ENCODE data around the gene ZNF681.
"Not testable (repeated sequence)": the region's sequence is repeated elsewhere in the genome, so short reads cannot be mapped to it uniquely, and the experiment has no call there.

The ZNF681 gene

GRCh38 chr19:23766951-23767350 is 8.3 kb upstream of the ZNF681 start:
- Mint-ChIP-seq H3K4me1 (ENCODE audit: low read depth) (peaks cover 6% of the 10 kb centered on the region), H3K9me3 (peaks cover 35% of the 10 kb centered on the region), H3K27ac (no peak overlapping the region), H3K36me3 (ENCODE audit: low read depth) (peaks cover 19% of the 10 kb centered on the region), H3K27me3 (ENCODE audit: low read depth) (no peaks in the 10 kb centered on the region), H3K4me3 (no peak overlapping the region)

GRCh38 chr19:23764781-23765180 is 6.1 kb upstream of the ZNF681 start:
- Mint-ChIP-seq H3K27ac (no peak overlapping the region), H3K9me3 (peaks cover 24% of the 10 kb centered on the region), H3K4me1 (ENCODE audit: low read depth) (peaks cover 10% of the 10 kb centered on the region), H3K36me3 (ENCODE audit: low read depth) (peaks cover 8% of the 10 kb centered on the region), H3K4me3 (no peak overlapping the region), H3K27me3 (ENCODE audit: low read depth) (no peaks in the 10 kb centered on the region)

DNA sequence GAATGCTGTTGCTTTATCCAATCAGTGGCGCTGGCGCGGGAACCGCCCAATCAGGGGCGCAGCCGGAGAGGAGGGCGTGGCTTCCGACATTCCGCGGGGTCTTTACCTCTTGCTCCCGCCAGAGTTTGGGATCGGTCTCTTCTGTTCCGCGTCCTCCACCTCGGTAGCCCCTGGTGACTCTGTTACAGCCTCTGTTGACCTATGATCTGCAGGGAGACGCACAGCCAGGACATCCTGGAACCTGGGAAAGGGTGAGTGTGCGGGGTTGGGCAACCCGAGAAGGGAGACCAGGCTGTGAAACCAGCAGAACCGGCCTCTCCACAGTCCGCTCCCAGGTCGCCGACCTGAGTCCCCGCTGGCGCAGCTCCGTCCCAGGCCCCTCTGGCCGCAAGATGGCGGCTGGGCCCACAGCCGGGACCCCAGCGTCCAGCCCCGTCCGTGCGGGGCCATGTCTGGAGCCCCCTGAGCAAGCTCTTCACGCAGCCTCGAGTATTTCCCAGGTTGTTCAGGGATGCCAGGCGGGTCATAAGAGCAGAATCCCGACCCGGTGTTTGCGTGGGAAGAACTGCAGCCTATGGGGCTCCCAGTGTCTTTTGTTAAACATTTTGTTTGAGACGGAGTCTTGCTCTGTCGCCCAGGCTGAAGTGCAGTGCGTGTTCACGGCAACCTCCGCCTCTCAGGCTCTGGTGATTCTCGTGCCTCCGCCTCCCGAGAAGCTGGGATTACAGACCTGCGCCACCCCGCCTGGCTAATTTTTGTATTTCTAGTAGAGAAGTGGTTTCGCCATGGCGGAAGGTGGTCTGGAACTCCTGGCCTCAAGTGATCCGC is 4.4 kb upstream of the ZNF681 start:
- Mint-ChIP-seq H3K9me3 (peaks cover 22% of the 10 kb centered on the region), H3K27ac (peak overlapping the region; percentile 77), H3K27me3 (ENCODE audit: low read depth) (no peaks in the 10 kb centered on the region), H3K4me1 (ENCODE audit: low read depth) (peaks cover 13% of the 10 kb centered on the region), H3K4me3 (peak overlapping the region; percentile 90), H3K36me3 (ENCODE audit: low read depth) (peaks cover 12% of the 10 kb centered on the region)

- H3K36me3 Mint-ChIP-seq (ENCODE audit: low read depth): peaks cover 12% of the 10 kb centered on the region
- H3K9me3 Mint-ChIP-seq: peaks cover 22% of the 10 kb centered on the region
- peaks cover 15% of the 10 kb centered on the region for H3K4me1 Mint-ChIP-seq (ENCODE audit: low read depth)
- peak overlapping the region; percentile 90 for H3K4me3 Mint-ChIP-seq
- H3K27ac Mint-ChIP-seq: peak overlapping the region; percentile 77
- no peaks in the 10 kb centered on the region for H3K27me3 Mint-ChIP-seq (ENCODE audit: low read depth)
Measured at GRCh38 chr19:23762548-23762883, 3.8 kb upstream of the ZNF681 start.

DNA sequence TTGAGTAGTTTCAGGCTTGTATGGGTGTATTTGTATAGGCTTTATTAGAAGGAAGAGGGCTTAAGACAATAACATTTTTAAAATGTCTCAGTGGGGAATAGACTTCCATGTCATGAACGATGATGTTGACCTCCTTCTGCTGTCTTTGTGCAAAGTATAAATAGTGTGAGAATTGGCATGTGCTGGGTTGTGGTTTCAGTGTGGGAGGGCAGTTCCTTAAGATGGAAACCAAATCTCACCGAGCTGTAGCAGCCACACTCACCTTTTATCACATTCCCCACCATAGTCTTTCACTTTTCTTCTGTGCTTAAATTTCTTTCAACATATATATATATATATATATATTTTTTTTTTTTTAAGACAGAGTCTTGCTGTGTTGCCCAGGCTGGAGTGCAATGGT is 1.6 kb upstream of the ZNF681 start:
- peaks cover 25% of the 10 kb centered on the region for H3K9me3 Mint-ChIP-seq
- not testable (repeated sequence) for H3K4me3 Mint-ChIP-seq; H3K27me3 Mint-ChIP-seq (ENCODE audit: low read depth)
- peaks cover 15% of the 10 kb centered on the region for H3K4me1 Mint-ChIP-seq (ENCODE audit: low read depth)
- peaks cover 14% of the 10 kb centered on the region for H3K36me3 Mint-ChIP-seq (ENCODE audit: low read depth)
- peak overlapping the region; percentile 5 for H3K27ac Mint-ChIP-seq

DNA sequence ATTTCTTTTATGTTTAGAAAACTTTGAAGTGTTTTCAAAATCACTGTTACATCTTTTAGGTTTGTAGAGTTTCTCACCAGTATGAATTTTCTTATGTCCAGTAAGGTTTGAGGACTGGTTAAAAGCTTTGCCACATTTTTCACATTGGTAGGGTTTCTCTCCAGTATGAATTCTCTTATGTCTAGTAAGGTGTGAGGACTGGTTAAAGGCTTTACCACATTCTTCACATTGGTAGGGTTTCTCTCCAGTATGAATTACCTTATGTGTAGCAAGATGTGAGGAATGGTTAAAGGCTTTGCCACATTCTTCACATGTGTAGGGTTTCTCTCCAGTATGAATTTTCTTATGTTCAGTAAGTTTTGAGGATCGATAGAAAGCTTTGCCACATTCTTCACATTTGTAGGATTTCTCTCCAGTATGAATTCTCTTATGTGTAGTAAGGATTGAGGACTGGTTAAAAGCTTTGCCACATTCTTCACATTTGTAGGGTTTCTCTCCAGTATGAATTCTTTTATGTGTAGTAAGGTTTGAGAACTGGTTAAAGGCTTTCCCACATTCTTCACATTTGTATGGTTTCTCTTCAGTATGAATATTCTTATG is 15.0 kb downstream of the ZNF681 start:
- not testable (repeated sequence) for H3K27me3 Mint-ChIP-seq (ENCODE audit: low read depth); H3K4me1 Mint-ChIP-seq (ENCODE audit: low read depth); H3K27ac Mint-ChIP-seq; H3K4me3 Mint-ChIP-seq
- H3K36me3 Mint-ChIP-seq (ENCODE audit: low read depth): peaks cover 20% of the 10 kb centered on the region
- H3K9me3 Mint-ChIP-seq: peaks cover 44% of the 10 kb centered on the region

- not testable (repeated sequence) for H3K36me3 Mint-ChIP-seq (ENCODE audit: low read depth); H3K27ac Mint-ChIP-seq; H3K4me1 Mint-ChIP-seq (ENCODE audit: low read depth); H3K4me3 Mint-ChIP-seq; H3K27me3 Mint-ChIP-seq (ENCODE audit: low read depth)
- H3K9me3 Mint-ChIP-seq: peaks cover 31% of the 10 kb centered on the region
Measured at GRCh38 chr19:23730729-23731465, 27.8 kb downstream of the ZNF681 start.

DNA sequence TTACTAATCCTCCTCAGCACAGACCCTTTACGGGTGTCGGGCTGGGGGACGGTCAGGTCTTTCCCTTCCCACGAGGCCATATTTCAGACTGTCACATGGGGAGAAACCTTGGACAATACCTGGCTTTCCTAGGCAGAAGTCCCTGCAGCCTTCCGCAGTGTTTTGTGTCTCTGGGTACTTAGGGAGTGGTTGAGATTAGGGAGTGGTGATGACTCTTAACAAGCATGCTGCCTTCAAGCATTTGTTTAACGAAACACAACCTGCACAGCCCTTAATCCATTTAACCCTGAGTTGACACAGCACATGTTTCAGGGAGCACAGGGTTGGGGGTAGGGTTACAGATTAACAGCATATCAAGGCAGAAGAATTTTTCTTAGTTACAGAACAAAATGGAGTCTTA is 34.5 kb downstream of the ZNF681 start:
- not testable (repeated sequence) for H3K36me3 Mint-ChIP-seq (ENCODE audit: low read depth); H3K27me3 Mint-ChIP-seq (ENCODE audit: low read depth); H3K4me3 Mint-ChIP-seq; H3K4me1 Mint-ChIP-seq (ENCODE audit: low read depth); H3K27ac Mint-ChIP-seq
- peaks cover 27% of the 10 kb centered on the region for H3K9me3 Mint-ChIP-seq

- H3K9me3 Mint-ChIP-seq: peaks cover 24% of the 10 kb centered on the region
- no peak overlapping the region for H3K4me3 Mint-ChIP-seq
- no peaks in the 10 kb centered on the region for H3K27me3 Mint-ChIP-seq (ENCODE audit: low read depth)
- no peaks in the 10 kb centered on the region for H3K36me3 Mint-ChIP-seq (ENCODE audit: low read depth)
- H3K4me1 Mint-ChIP-seq (ENCODE audit: low read depth): no peaks in the 10 kb centered on the region
- H3K27ac Mint-ChIP-seq: no peak overlapping the region
Measured at GRCh38 chr19:23718802-23719201, 39.9 kb downstream of the ZNF681 start.

DNA sequence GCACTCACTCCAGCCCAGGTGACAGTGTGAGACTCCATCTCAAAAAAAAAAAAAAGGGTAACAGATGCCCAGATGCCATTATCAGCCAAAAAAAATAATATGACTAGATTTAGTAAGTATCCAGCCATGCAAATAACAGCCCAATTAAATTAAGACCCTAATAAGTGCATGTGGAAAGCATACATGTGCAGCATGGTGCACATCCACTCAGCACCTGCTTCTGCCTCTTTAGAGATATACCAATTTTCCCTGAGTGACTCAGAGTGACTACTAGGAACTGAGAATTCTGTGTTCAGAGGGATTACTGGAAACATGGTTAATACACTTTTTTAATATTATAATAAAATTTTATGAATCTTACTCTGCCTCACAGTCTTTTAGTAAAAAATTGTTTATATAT is 41.9 kb downstream of the ZNF681 start:
- H3K9me3 Mint-ChIP-seq: peaks cover 19% of the 10 kb centered on the region
- H3K27ac Mint-ChIP-seq: no peak overlapping the region
- no peak overlapping the region for H3K4me3 Mint-ChIP-seq
- H3K27me3 Mint-ChIP-seq (ENCODE audit: low read depth): no peaks in the 10 kb centered on the region
- H3K36me3 Mint-ChIP-seq (ENCODE audit: low read depth): no peaks in the 10 kb centered on the region
- no peaks in the 10 kb centered on the region for H3K4me1 Mint-ChIP-seq (ENCODE audit: low read depth)

- H3K4me1 Mint-ChIP-seq (ENCODE audit: low read depth): no peaks in the 10 kb centered on the region
- peaks cover 19% of the 10 kb centered on the region for H3K9me3 Mint-ChIP-seq
- H3K27ac Mint-ChIP-seq: no peak overlapping the region
- no peaks in the 10 kb centered on the region for H3K36me3 Mint-ChIP-seq (ENCODE audit: low read depth)
- no peaks in the 10 kb centered on the region for H3K27me3 Mint-ChIP-seq (ENCODE audit: low read depth)
- no peak overlapping the region for H3K4me3 Mint-ChIP-seq
Measured at GRCh38 chr19:23709347-23709746, 49.3 kb downstream of the ZNF681 start.

- Mint-ChIP-seq H3K27ac (no peak overlapping the region), H3K36me3 (ENCODE audit: low read depth) (no peaks in the 10 kb centered on the region), H3K4me3 (no peak overlapping the region), H3K9me3 (peaks cover 31% of the 10 kb centered on the region), H3K27me3 (ENCODE audit: low read depth) (no peaks in the 10 kb centered on the region), H3K4me1 (ENCODE audit: low read depth) (no peaks in the 10 kb centered on the region)
Measured at GRCh38 chr19:23706657-23707056, 52.0 kb downstream of the ZNF681 start.

DNA sequence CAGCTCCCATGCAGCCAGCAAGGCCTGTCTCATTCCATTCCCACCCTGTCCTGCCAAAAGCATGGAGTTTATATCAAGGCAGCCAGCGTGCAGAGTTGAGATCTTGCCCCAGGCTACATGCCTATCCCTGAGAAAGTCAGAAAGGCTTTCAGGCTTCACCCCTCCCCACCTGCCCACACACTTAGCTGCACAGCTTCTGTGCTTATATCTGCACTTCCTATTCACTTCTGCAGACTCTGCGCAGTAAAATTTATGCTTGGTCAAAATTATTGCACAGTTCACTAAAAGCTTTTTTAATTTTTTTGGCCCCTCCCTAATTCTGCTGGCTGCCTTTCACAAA is 59.2 kb downstream of the ZNF681 start:
- no peaks in the 10 kb centered on the region for H3K4me1 Mint-ChIP-seq (ENCODE audit: low read depth)
- H3K9me3 Mint-ChIP-seq: peaks cover 64% of the 10 kb centered on the region
- H3K4me3 Mint-ChIP-seq: no peak overlapping the region
- H3K36me3 Mint-ChIP-seq (ENCODE audit: low read depth): peaks cover 1% of the 10 kb centered on the region
- no peak overlapping the region for H3K27ac Mint-ChIP-seq
- H3K27me3 Mint-ChIP-seq (ENCODE audit: low read depth): no peaks in the 10 kb centered on the region

GRCh38 chr19:23698711-23699520 is 59.8 kb downstream of the ZNF681 start:
- Mint-ChIP-seq H3K9me3 (peaks cover 68% of the 10 kb centered on the region), H3K27ac (no peak overlapping the region), H3K4me1 (ENCODE audit: low read depth) (no peaks in the 10 kb centered on the region), H3K4me3 (no peak overlapping the region), H3K36me3 (ENCODE audit: low read depth) (peaks cover 1% of the 10 kb centered on the region), H3K27me3 (ENCODE audit: low read depth) (no peaks in the 10 kb centered on the region)

Measured in T-helper 1 cell treated with Interleukin-12 subunit alpha and Interleukin-12 subunit beta and Interleukin-4 antibody, amounts not matched to agents 30 μg/mL and 1 μg/mL, for 36 hours (primary cell).